Panc1 (cell line): ENCODE measurements around the gene SYN1.

Experiments
- POLR2AphosphoS5 ChIP-seq: IDR thresholded peaks from 2 replicates; pipeline ENCODE4 v1.6.1; 2012; ENCODE audit warnings: mild to moderate bottlenecking, low read depth, low read length, moderate library complexity
- SIN3A ChIP-seq: IDR thresholded peaks from 2 replicates; pipeline ENCODE4 v1.6.1; 2012; ENCODE audit warnings: low read depth, mild to moderate bottlenecking, low read length, moderate library complexity, borderline replicate concordance; ENCODE audit not compliant: insufficient read depth
- TCF7L2 ChIP-seq: IDR thresholded peaks from 2 replicates; pipeline ENCODE4 v1.6.1; 2011; ENCODE audit warnings: mild to moderate bottlenecking, low read depth, low read length, inconsistent platforms
- TF ChIP-seq, protein P1 (sequence below): fragments of 450-650 bp; IDR thresholded peaks from 2 replicates; pipeline ENCODE4 v1.5.1; 2017; ENCODE audit warnings: mild to moderate bottlenecking
- TF ChIP-seq, protein P2 (sequence below), 2 experiments: IDR thresholded peaks; 2 replicates each; pipeline ENCODE4 v1.6.1; 2011 to 2012; ENCODE audit warnings: low read depth in 2 of 2, control low read depth in 1 of 2, low read length in 1 of 2, mild to moderate bottlenecking in 1 of 2, moderate library complexity in 1 of 2; ENCODE audit not compliant: insufficient read depth in 1 of 2

DNA sequence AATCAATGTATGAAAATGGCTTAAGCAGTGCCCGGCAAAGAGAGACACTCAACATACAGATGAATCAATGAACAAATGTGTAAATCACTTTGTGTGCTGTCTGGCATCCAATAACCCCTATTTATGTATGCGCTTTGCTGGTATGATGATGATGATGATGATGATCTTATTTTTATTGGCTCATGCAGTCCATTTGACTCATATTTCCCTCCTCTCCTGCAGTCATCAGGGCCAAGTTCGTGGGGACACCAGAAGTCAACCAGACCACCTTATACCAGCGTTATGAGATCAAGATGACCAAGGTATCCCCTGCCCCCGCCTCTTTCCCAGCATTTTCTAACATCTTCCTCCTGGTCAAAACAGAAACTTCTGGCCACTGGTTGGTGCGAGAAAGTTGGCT lies 34.9 kb downstream of the SYN1 start:
- no peak for TF ChIP-seq POLR2AphosphoS5
- TF ChIP-seq, protein P1, sequence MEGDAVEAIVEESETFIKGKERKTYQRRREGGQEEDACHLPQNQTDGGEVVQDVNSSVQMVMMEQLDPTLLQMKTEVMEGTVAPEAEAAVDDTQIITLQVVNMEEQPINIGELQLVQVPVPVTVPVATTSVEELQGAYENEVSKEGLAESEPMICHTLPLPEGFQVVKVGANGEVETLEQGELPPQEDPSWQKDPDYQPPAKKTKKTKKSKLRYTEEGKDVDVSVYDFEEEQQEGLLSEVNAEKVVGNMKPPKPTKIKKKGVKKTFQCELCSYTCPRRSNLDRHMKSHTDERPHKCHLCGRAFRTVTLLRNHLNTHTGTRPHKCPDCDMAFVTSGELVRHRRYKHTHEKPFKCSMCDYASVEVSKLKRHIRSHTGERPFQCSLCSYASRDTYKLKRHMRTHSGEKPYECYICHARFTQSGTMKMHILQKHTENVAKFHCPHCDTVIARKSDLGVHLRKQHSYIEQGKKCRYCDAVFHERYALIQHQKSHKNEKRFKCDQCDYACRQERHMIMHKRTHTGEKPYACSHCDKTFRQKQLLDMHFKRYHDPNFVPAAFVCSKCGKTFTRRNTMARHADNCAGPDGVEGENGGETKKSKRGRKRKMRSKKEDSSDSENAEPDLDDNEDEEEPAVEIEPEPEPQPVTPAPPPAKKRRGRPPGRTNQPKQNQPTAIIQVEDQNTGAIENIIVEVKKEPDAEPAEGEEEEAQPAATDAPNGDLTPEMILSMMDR: no peak
- no peak for TF ChIP-seq SIN3A
- no peak for TF ChIP-seq TCF7L2
- TF ChIP-seq, protein P2, sequence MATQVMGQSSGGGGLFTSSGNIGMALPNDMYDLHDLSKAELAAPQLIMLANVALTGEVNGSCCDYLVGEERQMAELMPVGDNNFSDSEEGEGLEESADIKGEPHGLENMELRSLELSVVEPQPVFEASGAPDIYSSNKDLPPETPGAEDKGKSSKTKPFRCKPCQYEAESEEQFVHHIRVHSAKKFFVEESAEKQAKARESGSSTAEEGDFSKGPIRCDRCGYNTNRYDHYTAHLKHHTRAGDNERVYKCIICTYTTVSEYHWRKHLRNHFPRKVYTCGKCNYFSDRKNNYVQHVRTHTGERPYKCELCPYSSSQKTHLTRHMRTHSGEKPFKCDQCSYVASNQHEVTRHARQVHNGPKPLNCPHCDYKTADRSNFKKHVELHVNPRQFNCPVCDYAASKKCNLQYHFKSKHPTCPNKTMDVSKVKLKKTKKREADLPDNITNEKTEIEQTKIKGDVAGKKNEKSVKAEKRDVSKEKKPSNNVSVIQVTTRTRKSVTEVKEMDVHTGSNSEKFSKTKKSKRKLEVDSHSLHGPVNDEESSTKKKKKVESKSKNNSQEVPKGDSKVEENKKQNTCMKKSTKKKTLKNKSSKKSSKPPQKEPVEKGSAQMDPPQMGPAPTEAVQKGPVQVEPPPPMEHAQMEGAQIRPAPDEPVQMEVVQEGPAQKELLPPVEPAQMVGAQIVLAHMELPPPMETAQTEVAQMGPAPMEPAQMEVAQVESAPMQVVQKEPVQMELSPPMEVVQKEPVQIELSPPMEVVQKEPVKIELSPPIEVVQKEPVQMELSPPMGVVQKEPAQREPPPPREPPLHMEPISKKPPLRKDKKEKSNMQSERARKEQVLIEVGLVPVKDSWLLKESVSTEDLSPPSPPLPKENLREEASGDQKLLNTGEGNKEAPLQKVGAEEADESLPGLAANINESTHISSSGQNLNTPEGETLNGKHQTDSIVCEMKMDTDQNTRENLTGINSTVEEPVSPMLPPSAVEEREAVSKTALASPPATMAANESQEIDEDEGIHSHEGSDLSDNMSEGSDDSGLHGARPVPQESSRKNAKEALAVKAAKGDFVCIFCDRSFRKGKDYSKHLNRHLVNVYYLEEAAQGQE (IDR thresholded peaks at IDR 0.05; ENCODE audit: insufficient read depth in 1 of 2, low read depth in 2 of 2, low read length in 1 of 2): no peak
